Measurements from ENCODE around the gene CHKA. TPM values are rescaled to one million over a fixed set of nuclear protein-coding genes. Genes with fewer than 3 reads are reported as not detected.

Gene CHKA
- total and polyA plus RNA-seq, 2 experiments from 2014 or later = 37.1 to 94.4 TPM

GRCh38 chr11:68143310-68143689 is 22.1 kb upstream of the CHKA start:
- no peak overlapping the region for H3K27ac ChIP-seq (ENCODE audit: low read depth)
- ATAC-seq = no peak
- TF ChIP-seq ZNF331 (CRISPR knock-in tag; IDR thresholded peaks at IDR 0.05; ENCODE audit: low read depth) = no peak
- no peak for TF ChIP-seq NANOG (IDR thresholded peaks at IDR 0.05; ENCODE audit: borderline replicate concordance)
- no peak for TF ChIP-seq EZH2 (IDR thresholded peaks at IDR 0.05; ENCODE audit: low read depth, unreplicated experiment)
- TF ChIP-seq EZH2phosphoT487 (IDR thresholded peaks at IDR 0.05; ENCODE audit: unreplicated experiment) = no peak
- no peak for TF ChIP-seq ETS1 (IDR thresholded peaks at IDR 0.05)
- TF ChIP-seq CTCF (conservative IDR thresholded peaks at IDR 0.05; ENCODE audit: low read depth in 2 of 2) = no peak
- no peak for TF ChIP-seq JUNB (IDR thresholded peaks at IDR 0.05; ENCODE audit: unreplicated experiment)
- TF ChIP-seq ZNF114 (CRISPR knock-in tag; IDR thresholded peaks at IDR 0.05) = no peak
- TF ChIP-seq, protein P1, sequence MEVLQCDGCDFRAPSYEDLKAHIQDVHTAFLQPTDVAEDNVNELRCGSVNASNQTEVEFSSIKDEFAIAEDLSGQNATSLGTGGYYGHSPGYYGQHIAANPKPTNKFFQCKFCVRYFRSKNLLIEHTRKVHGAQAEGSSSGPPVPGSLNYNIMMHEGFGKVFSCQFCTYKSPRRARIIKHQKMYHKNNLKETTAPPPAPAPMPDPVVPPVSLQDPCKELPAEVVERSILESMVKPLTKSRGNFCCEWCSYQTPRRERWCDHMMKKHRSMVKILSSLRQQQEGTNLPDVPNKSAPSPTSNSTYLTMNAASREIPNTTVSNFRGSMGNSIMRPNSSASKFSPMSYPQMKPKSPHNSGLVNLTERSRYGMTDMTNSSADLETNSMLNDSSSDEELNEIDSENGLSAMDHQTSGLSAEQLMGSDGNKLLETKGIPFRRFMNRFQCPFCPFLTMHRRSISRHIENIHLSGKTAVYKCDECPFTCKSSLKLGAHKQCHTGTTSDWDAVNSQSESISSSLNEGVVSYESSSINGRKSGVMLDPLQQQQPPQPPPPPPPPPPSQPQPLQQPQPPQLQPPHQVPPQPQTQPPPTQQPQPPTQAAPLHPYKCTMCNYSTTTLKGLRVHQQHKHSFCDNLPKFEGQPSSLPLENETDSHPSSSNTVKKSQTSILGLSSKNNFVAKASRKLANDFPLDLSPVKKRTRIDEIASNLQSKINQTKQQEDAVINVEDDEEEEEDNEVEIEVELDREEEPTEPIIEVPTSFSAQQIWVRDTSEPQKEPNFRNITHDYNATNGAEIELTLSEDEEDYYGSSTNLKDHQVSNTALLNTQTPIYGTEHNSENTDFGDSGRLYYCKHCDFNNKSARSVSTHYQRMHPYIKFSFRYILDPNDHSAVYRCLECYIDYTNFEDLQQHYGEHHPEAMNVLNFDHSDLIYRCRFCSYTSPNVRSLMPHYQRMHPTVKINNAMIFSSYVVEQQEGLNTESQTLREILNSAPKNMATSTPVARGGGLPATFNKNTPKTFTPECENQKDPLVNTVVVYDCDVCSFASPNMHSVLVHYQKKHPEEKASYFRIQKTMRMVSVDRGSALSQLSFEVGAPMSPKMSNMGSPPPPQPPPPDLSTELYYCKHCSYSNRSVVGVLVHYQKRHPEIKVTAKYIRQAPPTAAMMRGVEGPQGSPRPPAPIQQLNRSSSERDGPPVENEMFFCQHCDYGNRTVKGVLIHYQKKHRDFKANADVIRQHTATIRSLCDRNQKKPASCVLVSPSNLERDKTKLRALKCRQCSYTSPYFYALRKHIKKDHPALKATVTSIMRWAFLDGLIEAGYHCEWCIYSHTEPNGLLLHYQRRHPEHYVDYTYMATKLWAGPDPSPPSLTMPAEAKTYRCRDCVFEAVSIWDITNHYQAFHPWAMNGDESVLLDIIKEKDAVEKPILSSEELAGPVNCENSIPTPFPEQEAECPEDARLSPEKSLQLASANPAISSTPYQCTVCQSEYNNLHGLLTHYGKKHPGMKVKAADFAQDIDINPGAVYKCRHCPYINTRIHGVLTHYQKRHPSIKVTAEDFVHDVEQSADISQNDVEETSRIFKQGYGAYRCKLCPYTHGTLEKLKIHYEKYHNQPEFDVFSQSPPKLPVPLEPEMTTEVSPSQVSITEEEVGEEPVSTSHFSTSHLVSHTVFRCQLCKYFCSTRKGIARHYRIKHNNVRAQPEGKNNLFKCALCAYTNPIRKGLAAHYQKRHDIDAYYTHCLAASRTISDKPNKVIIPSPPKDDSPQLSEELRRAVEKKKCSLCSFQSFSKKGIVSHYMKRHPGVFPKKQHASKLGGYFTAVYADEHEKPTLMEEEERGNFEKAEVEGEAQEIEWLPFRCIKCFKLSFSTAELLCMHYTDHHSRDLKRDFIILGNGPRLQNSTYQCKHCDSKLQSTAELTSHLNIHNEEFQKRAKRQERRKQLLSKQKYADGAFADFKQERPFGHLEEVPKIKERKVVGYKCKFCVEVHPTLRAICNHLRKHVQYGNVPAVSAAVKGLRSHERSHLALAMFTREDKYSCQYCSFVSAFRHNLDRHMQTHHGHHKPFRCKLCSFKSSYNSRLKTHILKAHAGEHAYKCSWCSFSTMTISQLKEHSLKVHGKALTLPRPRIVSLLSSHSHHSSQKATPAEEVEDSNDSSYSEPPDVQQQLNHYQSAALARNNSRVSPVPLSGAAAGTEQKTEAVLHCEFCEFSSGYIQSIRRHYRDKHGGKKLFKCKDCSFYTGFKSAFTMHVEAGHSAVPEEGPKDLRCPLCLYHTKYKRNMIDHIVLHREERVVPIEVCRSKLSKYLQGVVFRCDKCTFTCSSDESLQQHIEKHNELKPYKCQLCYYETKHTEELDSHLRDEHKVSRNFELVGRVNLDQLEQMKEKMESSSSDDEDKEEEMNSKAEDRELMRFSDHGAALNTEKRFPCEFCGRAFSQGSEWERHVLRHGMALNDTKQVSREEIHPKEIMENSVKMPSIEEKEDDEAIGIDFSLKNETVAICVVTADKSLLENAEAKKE (CRISPR knock-in tag; IDR thresholded peaks at IDR 0.05) = no peak
- TF ChIP-seq, protein P2, sequence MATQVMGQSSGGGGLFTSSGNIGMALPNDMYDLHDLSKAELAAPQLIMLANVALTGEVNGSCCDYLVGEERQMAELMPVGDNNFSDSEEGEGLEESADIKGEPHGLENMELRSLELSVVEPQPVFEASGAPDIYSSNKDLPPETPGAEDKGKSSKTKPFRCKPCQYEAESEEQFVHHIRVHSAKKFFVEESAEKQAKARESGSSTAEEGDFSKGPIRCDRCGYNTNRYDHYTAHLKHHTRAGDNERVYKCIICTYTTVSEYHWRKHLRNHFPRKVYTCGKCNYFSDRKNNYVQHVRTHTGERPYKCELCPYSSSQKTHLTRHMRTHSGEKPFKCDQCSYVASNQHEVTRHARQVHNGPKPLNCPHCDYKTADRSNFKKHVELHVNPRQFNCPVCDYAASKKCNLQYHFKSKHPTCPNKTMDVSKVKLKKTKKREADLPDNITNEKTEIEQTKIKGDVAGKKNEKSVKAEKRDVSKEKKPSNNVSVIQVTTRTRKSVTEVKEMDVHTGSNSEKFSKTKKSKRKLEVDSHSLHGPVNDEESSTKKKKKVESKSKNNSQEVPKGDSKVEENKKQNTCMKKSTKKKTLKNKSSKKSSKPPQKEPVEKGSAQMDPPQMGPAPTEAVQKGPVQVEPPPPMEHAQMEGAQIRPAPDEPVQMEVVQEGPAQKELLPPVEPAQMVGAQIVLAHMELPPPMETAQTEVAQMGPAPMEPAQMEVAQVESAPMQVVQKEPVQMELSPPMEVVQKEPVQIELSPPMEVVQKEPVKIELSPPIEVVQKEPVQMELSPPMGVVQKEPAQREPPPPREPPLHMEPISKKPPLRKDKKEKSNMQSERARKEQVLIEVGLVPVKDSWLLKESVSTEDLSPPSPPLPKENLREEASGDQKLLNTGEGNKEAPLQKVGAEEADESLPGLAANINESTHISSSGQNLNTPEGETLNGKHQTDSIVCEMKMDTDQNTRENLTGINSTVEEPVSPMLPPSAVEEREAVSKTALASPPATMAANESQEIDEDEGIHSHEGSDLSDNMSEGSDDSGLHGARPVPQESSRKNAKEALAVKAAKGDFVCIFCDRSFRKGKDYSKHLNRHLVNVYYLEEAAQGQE (IDR thresholded peaks at IDR 0.05; ENCODE audit: unreplicated experiment) = no peak
- no peak for TF ChIP-seq CREB1 (CRISPR knock-in tag; IDR thresholded peaks at IDR 0.05; ENCODE audit: low read depth)
- no peak for TF ChIP-seq STAT1 (IDR thresholded peaks at IDR 0.05; ENCODE audit: unreplicated experiment)
- TF ChIP-seq POLR2AphosphoS5 (IDR thresholded peaks at IDR 0.05; ENCODE audit: low read depth) = no peak
- H3K79me2 ChIP-seq (replicated peaks; ENCODE audit: insufficient read depth) = no peaks in the 10 kb centered on the region
- H3F3A ChIP-seq (replicated peaks; ENCODE audit: low read depth) = no peaks in the 10 kb centered on the region
- no peaks in the 10 kb centered on the region for H3K36me3 ChIP-seq (ENCODE audit: insufficient read depth)
- H3K4me3 ChIP-seq = no peak overlapping the region
- H4K20me1 ChIP-seq (replicated peaks; ENCODE audit: insufficient read depth) = no peaks in the 10 kb centered on the region
- Mint-ChIP-seq H3K4me1 (peaks cover 2% of the 10 kb centered on the region; the same call in 2 of the 3 replicates), H3K4me3 (no peak overlapping the region), H3K27me3 (ENCODE audit: insufficient read depth, low read depth, poor library complexity) (peaks cover 4% of the 10 kb centered on the region), H3K27ac (no peak overlapping the region), H3K36me3 (ENCODE audit: low read depth) (no peaks in the 10 kb centered on the region), H3K9me3 (no peaks in the 10 kb centered on the region)
- no peak for DNase-seq (ENCODE audit: low spot score)
- no peaks in the 10 kb centered on the region for H3K9me2 ChIP-seq (ENCODE audit: insufficient read depth)
- no peak overlapping the region for H3K4me2 ChIP-seq
- H3K27me3 ChIP-seq (ENCODE audit: insufficient read depth) = no peaks in the 10 kb centered on the region
- no peaks in the 10 kb centered on the region for H3K4me1 ChIP-seq (ENCODE audit: insufficient read depth)
- H2AFZ ChIP-seq = no peak overlapping the region
